HepG2 (cell line): ENCODE data around the gene CD4. TPM values are rescaled to one million over a fixed set of nuclear protein-coding genes. Genes with fewer than 3 reads are reported as not detected.

Experiments used
- ATAC-seq: fragments of 200-7000 bp; cut with Tn5 transposase; 3 replicates; pipeline ENCODE4 v1.9.1; 2020; ENCODE audit warnings: mild to moderate bottlenecking, moderate library complexity
- BruUV-seq: library from RNA; stranded (reverse); fragments of 400-500 nt; replicated peaks from 2 replicates; lab custom pipeline; 2021; lab: Mats Ljungman, UMichigan
- CTCF ChIA-PET: fragments of 300-600 bp; formaldehyde crosslinking; extraction: SDS; loops from one replicate; lab custom pipeline; 2021; ENCODE audit warnings: low total read pairs, inconsistent platforms, low intra/inter-chr PET ratio; lab: Yijun Ruan, JAX
- POLR2A ChIA-PET: fragments of 350-600 bp; sonication (Branson Sonifier 250); formaldehyde crosslinking; loops from one replicate; lab custom pipeline; 2020; ENCODE audit warnings: antibody characterized with exemption, inconsistent platforms; lab: Yijun Ruan, JAX
- DNase-seq: peaks from one replicate; pipeline ENCODE4 v3.0.0-alpha.2; 2015; ENCODE audit warnings: low spot score
- FAIRE-seq: peaks from 3 replicates; lab custom pipeline; 2011; peaks lifted over from hg19 to GRCh38; lab: Jason Lieb, UNC
- H2AFZ ChIP-seq: one replicate; pipeline ENCODE4 v1.6.1; 2011; ENCODE audit warnings: low read length, inconsistent platforms
- H3K27ac ChIP-seq: fragments of 300-600 bp; 3 replicates; pipeline ENCODE4 v1.8.0; 2011; ENCODE audit warnings: mixed run types, mild to moderate bottlenecking, mixed read lengths, low read length, inconsistent platforms; ENCODE audit not compliant: insufficient read depth; ENCODE audit errors: extremely low read length
- H3K27me3 ChIP-seq, 2 experiments: fragments of 200-600 bp in 1 of 2; 2 replicates in 1 of 2; 3 replicates in 1 of 2; pipeline versions ENCODE4 v1.6.0 to v1.8.0; 2011; ENCODE audit warnings: low read length in 2 of 2, mild to moderate bottlenecking in 2 of 2, moderate library complexity in 2 of 2, inconsistent platforms in 1 of 2; ENCODE audit not compliant: insufficient read depth in 2 of 2, control insufficient read depth in 1 of 2
- H3K36me3 ChIP-seq, 2 experiments: fragments of 200-600 bp in 1 of 2; replicated peaks in 1 of 2; 2 replicates in 1 of 2; 3 replicates in 1 of 2; pipeline versions ENCODE4 v1.5.1 to v1.8.0; 2011; ENCODE audit warnings: low read length in 2 of 2, inconsistent platforms in 1 of 2; ENCODE audit not compliant: insufficient read depth in 2 of 2, control insufficient read depth in 1 of 2
- H3K4me1 ChIP-seq: 2 replicates; pipeline ENCODE4 v1.5.1; 2012; ENCODE audit warnings: low read length, inconsistent platforms; ENCODE audit not compliant: insufficient read depth
- H3K4me2 ChIP-seq: 2 replicates; pipeline ENCODE4 v1.6.0; 2011; ENCODE audit warnings: low read depth, low read length, inconsistent platforms
- H3K4me3 ChIP-seq, 3 experiments: fragments of 200-600 bp in 1 of 3; sonication (generic), shearing (Covaris generic) in 1 of 3; replicated peaks in 1 of 3; 2 replicates each; pipeline ENCODE4 v1.5.1; 2011 to 2016; ENCODE audit warnings: low read length in 3 of 3, inconsistent platforms in 2 of 3, low read depth in 2 of 3, mild to moderate bottlenecking in 2 of 3, control low read depth in 1 of 3, mixed read lengths in 1 of 3; ENCODE audit not compliant: insufficient read depth in 1 of 3
- H3K79me2 ChIP-seq: one replicate; pipeline ENCODE4 v1.6.1; 2011; ENCODE audit warnings: low read length, inconsistent platforms; ENCODE audit not compliant: insufficient read depth
- H3K9ac ChIP-seq: 2 replicates; pipeline ENCODE4 v1.6.0; 2011; ENCODE audit warnings: mild to moderate bottlenecking, low read depth, low read length, inconsistent platforms; ENCODE audit not compliant: insufficient read depth
- H3K9me3 ChIP-seq: 2 replicates; pipeline ENCODE4 v1.5.1; 2012; ENCODE audit warnings: mild to moderate bottlenecking, low read length
- H4K20me1 ChIP-seq: 2 replicates; pipeline ENCODE4 v1.6.0; 2011; ENCODE audit warnings: inconsistent platforms, mild to moderate bottlenecking, low read length, moderate library complexity; ENCODE audit not compliant: insufficient read depth
- AGO2 ChIP-seq: fragments of 200-400 bp; formaldehyde crosslinking; optimal IDR thresholded peaks from 2 replicates; pipeline ENCODE3; 2017; ENCODE audit warnings: mild to moderate bottlenecking, low read depth, low read length, moderate library complexity
- CENPX ChIP-seq: sonication (generic); formaldehyde crosslinking; IDR thresholded peaks from 2 replicates; pipeline ENCODE4 v1.9.0; 2021; ENCODE audit warnings: mild to moderate bottlenecking, missing genetic modification reagents, moderate library complexity
- GFI1 ChIP-seq: sonication (generic); formaldehyde crosslinking; IDR thresholded peaks from 2 replicates; pipeline ENCODE4 v1.5.0; 2020; ENCODE audit warnings: missing genetic modification reagents, mild to moderate bottlenecking, borderline replicate concordance
- JDP2 ChIP-seq: sonication (generic); formaldehyde crosslinking; IDR thresholded peaks from 2 replicates; pipeline ENCODE4 v1.8.1; 2022; ENCODE audit warnings: missing genetic modification reagents, borderline replicate concordance
- KLF11 ChIP-seq: IDR thresholded peaks from 2 replicates; pipeline ENCODE4 v1.6.1; 2016; ENCODE audit warnings: missing compliant biosample characterization
- KLF6 ChIP-seq: IDR thresholded peaks from 2 replicates; pipeline ENCODE4 v1.8.0; 2016; ENCODE audit warnings: missing biosample characterization, missing genetic modification reagents
- MIXL1 ChIP-seq: IDR thresholded peaks from 2 replicates; pipeline ENCODE4 v1.6.1; 2016
- NFYC ChIP-seq: IDR thresholded peaks from 2 replicates; pipeline ENCODE4 v1.6.1; 2016; ENCODE audit warnings: missing genetic modification reagents, missing compliant biosample characterization
- RORA ChIP-seq: sonication (generic); formaldehyde crosslinking; IDR thresholded peaks from 2 replicates; pipeline ENCODE4 v1.5.0; 2020; ENCODE audit warnings: mild to moderate bottlenecking, missing genetic modification reagents, moderate library complexity
- SIN3B ChIP-seq: fragments of 150-350 bp; IDR thresholded peaks from 2 replicates; pipeline ENCODE4 v1.6.1; 2014; ENCODE audit warnings: low read length
- ZNF432 ChIP-seq: sonication (generic); formaldehyde crosslinking; IDR thresholded peaks from 2 replicates; pipeline ENCODE4 v1.5.0; 2020; ENCODE audit warnings: missing genetic modification reagents, mild to moderate bottlenecking, borderline replicate concordance
- ZNF652 ChIP-seq: IDR thresholded peaks from 2 replicates; pipeline ENCODE4 v1.6.1; 2016; ENCODE audit warnings: low read depth, borderline replicate concordance
- ZSCAN30 ChIP-seq: sonication (generic); formaldehyde crosslinking; IDR thresholded peaks from 2 replicates; pipeline ENCODE4 v1.5.0; 2020; ENCODE audit warnings: mild to moderate bottlenecking, missing genetic modification reagents
- whole genome bisulfite sequencing: methylation state at CpG from one replicate; pipeline ENCODE4 v1.1.6; 2017; ENCODE audit warnings: low lambda C conversion rate; 5-methylcytosine and 5-hydroxymethylcytosine counted together
- in situ Hi-C: cut with HindIII; loops from 2 replicates; pipeline ENCODE4 v1.10.0; 2017; ENCODE audit warnings: low pct_unique_long_range_greater_than_20kb; ENCODE audit not compliant: extremely low pct_ligation_motif_present
- intact Hi-C: fragments of 100-400 bp; cut with micrococcal nuclease; formaldehyde crosslinking; loops from one replicate; pipeline ENCODE4 v1.10.0; 2022; ENCODE audit not compliant: unreplicated experiment
- polyA plus RNA-seq, 8 experiments: library from polyadenylated mRNA; depleted of rRNA in 3 of 8; stranded (reverse) in 7 of 8; unstranded in 1 of 8; fragments of >200 nt; fragmentation: Illumina TruSeq in 4 of 8; extraction: Trizol in 4 of 8; gene quantifications; 2 replicates each; pipeline versions ENCODE4 v1.2.1 to v1.2.3, GENCODE V29; 2011 to 2016; ENCODE audit warnings: low read depth in 4 of 8, missing spikeins in 1 of 8, mixed read lengths in 1 of 8; ENCODE audit not compliant: insufficient read depth in 1 of 8
- total RNA-seq, 5 experiments: library from RNA; depleted of rRNA; stranded (reverse); fragments of >200 nt; fragmentation: Illumina TruSeq; extraction: Trizol; gene quantifications; 2 replicates each; pipeline ENCODE4 v1.2.3, GENCODE V29; 2016; ENCODE audit warnings: low read depth in 1 of 5
- TF ChIP-seq, protein P1 (sequence below): sonication (generic); formaldehyde crosslinking; IDR thresholded peaks from 2 replicates; pipeline ENCODE4 v1.4.0; 2020; ENCODE audit warnings: missing genetic modification reagents
- TF ChIP-seq, protein P2 (sequence below): sonication (generic); formaldehyde crosslinking; conservative IDR thresholded peaks from 2 replicates; pipeline ENCODE4 v1.4.0; 2020; ENCODE audit warnings: mild to moderate bottlenecking, missing genetic modification reagents, moderate library complexity
- TF ChIP-seq, protein P3 (sequence below): sonication (generic); formaldehyde crosslinking; IDR thresholded peaks from 2 replicates; pipeline ENCODE4 v1.4.0; 2020; ENCODE audit warnings: mild to moderate bottlenecking, low read depth, missing genetic modification reagents

The CD4 gene
- total and polyA plus RNA-seq, 2 of the 13 experiments (the other 11 are each of a cell fraction or from before 2014, with no cell fraction given) = 0.07 to 0.95 TPM

DNA sequence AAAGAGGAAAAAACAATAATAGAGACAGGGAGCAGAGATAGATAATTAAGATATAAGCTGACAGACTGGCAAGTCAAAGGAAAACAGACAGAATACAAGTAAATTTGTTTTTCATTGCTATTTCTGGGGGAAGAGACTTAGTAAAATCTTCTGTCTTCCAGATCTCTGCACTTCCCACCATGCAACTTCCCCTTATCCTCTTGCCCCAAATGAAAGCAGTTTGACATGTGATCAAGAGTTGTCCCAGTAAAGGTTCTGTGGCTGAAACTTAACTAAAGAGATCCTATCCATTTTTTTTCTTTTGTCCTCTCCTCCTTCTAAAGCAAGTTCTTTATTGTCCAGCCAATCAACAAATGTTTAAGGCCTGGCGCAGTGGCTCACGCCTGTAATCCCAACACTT is 34.9 kb upstream of the CD4 start:
- Histone ChIP-seq H3K79me2 (peaks cover 21% of the 10 kb centered on the region), H3K9ac (no peak overlapping the region), H3K27ac (no peak overlapping the region), H3K4me1 (peaks cover 39% of the 10 kb centered on the region), H3K36me3 (peaks cover 12 to 23% of the 10 kb centered on the region in 2 experiments), H3K27me3 (no peaks in the 10 kb centered on the region), H3K4me3 (no peak overlapping the region), H2AFZ (no peak overlapping the region), H3K9me3 (no peaks in the 10 kb centered on the region), H3K4me2 (0 out of 2 replicates have a peak overlapping the region, but pooled peaks have one; percentile 98), H4K20me1 (0 out of 2 replicates have a peak, but pooled peaks cover 6% of the 10 kb centered on the region)
- no TSS peak for BruUV-seq
- FAIRE-seq (no peak), ATAC-seq (no peak), DNase-seq (no peak)
- in situ Hi-C loops = loop anchor here (5.0 kb wide), 1 partner anchor 73 kb away; the partner anchor contains the start of gene P3H3
- intact Hi-C loops = no loop called here
- CTCF ChIA-PET = interaction anchor here (0.7 to 4.4 kb wide), 4 partner anchors 13 to 71 kb away, joined by 5 to 54 read pairs (median 24); partner anchors contain the start of gene PTMS
- TF ChIP-seq SIN3B (no peak), ZNF432 (CRISPR knock-in tag) (no peak), GFI1 (no peak), MIXL1 (CRISPR knock-in tag) (no peak), ZNF652 (CRISPR knock-in tag) (no peak), KLF6 (CRISPR knock-in tag) (no peak), KLF11 (no peak), NFYC (CRISPR knock-in tag) (no peak), CENPX (no peak), AGO2 (no peak), ZSCAN30 (CRISPR knock-in tag) (no peak), JDP2 (CRISPR knock-in tag) (no peak), RORA (no peak)
- TF ChIP-seq, protein P1, sequence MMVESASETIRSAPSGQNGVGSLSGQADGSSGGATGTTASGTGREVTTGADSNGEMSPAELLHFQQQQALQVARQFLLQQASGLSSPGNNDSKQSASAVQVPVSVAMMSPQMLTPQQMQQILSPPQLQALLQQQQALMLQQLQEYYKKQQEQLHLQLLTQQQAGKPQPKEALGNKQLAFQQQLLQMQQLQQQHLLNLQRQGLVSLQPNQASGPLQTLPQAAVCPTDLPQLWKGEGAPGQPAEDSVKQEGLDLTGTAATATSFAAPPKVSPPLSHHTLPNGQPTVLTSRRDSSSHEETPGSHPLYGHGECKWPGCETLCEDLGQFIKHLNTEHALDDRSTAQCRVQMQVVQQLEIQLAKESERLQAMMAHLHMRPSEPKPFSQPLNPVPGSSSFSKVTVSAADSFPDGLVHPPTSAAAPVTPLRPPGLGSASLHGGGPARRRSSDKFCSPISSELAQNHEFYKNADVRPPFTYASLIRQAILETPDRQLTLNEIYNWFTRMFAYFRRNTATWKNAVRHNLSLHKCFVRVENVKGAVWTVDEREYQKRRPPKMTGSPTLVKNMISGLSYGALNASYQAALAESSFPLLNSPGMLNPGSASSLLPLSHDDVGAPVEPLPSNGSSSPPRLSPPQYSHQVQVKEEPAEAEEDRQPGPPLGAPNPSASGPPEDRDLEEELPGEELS = no peak
- TF ChIP-seq, protein P2, sequence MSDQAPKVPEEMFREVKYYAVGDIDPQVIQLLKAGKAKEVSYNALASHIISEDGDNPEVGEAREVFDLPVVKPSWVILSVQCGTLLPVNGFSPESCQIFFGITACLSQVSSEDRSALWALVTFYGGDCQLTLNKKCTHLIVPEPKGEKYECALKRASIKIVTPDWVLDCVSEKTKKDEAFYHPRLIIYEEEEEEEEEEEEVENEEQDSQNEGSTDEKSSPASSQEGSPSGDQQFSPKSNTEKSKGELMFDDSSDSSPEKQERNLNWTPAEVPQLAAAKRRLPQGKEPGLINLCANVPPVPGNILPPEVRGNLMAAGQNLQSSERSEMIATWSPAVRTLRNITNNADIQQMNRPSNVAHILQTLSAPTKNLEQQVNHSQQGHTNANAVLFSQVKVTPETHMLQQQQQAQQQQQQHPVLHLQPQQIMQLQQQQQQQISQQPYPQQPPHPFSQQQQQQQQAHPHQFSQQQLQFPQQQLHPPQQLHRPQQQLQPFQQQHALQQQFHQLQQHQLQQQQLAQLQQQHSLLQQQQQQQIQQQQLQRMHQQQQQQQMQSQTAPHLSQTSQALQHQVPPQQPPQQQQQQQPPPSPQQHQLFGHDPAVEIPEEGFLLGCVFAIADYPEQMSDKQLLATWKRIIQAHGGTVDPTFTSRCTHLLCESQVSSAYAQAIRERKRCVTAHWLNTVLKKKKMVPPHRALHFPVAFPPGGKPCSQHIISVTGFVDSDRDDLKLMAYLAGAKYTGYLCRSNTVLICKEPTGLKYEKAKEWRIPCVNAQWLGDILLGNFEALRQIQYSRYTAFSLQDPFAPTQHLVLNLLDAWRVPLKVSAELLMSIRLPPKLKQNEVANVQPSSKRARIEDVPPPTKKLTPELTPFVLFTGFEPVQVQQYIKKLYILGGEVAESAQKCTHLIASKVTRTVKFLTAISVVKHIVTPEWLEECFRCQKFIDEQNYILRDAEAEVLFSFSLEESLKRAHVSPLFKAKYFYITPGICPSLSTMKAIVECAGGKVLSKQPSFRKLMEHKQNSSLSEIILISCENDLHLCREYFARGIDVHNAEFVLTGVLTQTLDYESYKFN (CRISPR knock-in tag) = no peak
- TF ChIP-seq, protein P3, sequence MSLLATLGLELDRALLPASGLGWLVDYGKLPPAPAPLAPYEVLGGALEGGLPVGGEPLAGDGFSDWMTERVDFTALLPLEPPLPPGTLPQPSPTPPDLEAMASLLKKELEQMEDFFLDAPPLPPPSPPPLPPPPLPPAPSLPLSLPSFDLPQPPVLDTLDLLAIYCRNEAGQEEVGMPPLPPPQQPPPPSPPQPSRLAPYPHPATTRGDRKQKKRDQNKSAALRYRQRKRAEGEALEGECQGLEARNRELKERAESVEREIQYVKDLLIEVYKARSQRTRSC (CRISPR knock-in tag) = no peak
- POLR2A ChIA-PET = interaction anchor here (1.3 to 3.8 kb wide), 16 partner anchors 9 to 141 kb away, joined by 3 to 162 read pairs (median 16); partner anchors contain the start of genes CDCA3, COPS7A, GPR162 and LAG3
- 91% methylated on average over 2 of the region's 2 CpGs for WGBS
